Neural crest cell (in vitro differentiated cells): ENCODE measurements around the gene PLEKHA4. TPM values are rescaled to one million over a fixed set of nuclear protein-coding genes. Genes with fewer than 3 reads are reported as not detected.

Experiments
- DNase-seq: peaks from one replicate; pipeline ENCODE4 v3.0.0; 2021; ENCODE audit warnings: low read depth, mixed read lengths, low spot score
- H3K27ac Mint-ChIP-seq: one replicate; pipeline ENCODE4 v1.8.0; 2021; ENCODE audit warnings: mild to moderate bottlenecking, mixed read lengths; ENCODE audit not compliant: unreplicated experiment
- H3K27me3 Mint-ChIP-seq: 2 replicates; pipeline ENCODE4 v1.8.0; 2021; ENCODE audit warnings: low read depth, mild to moderate bottlenecking, mixed read lengths
- H3K36me3 Mint-ChIP-seq: 2 replicates; pipeline ENCODE4 v1.8.0; 2021; ENCODE audit warnings: low read depth, mild to moderate bottlenecking, mixed read lengths
- H3K4me1 Mint-ChIP-seq: 2 replicates; pipeline ENCODE4 v1.8.0; 2021; ENCODE audit warnings: mixed read lengths
- H3K4me3 Mint-ChIP-seq: one replicate; pipeline ENCODE4 v1.8.0; 2021; ENCODE audit warnings: mild to moderate bottlenecking, mixed read lengths
- H3K9me3 Mint-ChIP-seq: 2 replicates; pipeline ENCODE4 v1.8.0; 2021; ENCODE audit warnings: mixed read lengths
- total RNA-seq: library from RNA; stranded (reverse); gene quantifications from 2 replicates; pipeline ENCODE4 v1.2.1, GENCODE V29; 2021
- TF ChIP-seq, protein P1 (sequence below): fragments of 200-600 bp; sonication (generic); conservative IDR thresholded peaks from 2 replicates; pipeline ENCODE4 v1.5.0; 2021; ENCODE audit warnings: antibody characterized with exemption, mild to moderate bottlenecking

The PLEKHA4 gene
- total RNA-seq, 1 donor from 2014 or later = 41.8 TPM

DNA sequence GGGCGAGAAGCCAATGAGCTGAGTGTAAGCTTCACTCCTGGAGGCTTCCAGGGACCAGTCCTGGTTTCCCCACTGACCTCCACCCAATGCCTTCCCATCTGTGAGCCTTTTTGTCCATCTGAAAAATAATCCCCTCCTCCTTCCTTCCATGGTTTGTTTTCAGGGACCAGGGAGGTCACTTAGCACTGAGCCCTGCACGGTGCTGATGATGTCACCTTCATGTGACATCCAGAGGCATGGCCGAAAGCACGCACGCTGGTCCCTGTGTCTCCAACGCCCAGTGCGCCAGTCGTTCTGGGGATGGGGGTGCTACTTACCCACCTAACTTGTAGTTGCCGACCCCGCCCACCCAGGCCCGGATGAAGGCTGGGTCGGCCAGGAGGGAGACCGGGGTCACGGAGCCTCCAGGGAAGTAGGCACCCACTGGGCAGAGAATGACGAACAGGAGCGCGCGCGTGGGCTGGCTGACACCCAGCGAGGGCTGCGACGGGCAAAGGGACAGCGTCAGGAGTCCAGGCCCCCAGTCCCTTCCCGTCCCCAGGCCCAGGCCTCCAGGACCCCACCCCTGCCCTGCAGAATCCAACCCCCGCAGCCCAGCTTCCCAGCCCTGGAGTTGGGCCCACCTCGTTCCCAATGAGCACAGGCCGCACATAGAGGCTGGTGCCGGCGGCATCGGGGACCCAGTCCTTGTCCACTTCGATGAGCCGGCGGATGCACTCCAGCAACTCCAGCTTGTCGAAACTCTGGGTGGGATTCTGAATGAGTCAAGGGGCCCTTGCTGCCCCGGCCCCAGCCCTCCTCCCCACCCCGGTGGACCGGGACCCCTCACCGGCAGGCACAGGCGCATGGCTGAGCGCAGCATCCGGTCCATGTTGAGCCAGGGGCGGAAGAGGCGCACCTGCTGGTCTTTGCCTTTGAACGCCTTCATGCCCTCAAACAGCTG, 68.8 kb downstream of the PLEKHA4 start:
- H3K27me3 Mint-ChIP-seq = no peaks in the 10 kb centered on the region
- no peak for DNase-seq
- no peaks in the 10 kb centered on the region for H3K9me3 Mint-ChIP-seq
- H3K27ac Mint-ChIP-seq = no peak overlapping the region
- peaks cover 23% of the 10 kb centered on the region for H3K4me1 Mint-ChIP-seq
- TF ChIP-seq, protein P1, sequence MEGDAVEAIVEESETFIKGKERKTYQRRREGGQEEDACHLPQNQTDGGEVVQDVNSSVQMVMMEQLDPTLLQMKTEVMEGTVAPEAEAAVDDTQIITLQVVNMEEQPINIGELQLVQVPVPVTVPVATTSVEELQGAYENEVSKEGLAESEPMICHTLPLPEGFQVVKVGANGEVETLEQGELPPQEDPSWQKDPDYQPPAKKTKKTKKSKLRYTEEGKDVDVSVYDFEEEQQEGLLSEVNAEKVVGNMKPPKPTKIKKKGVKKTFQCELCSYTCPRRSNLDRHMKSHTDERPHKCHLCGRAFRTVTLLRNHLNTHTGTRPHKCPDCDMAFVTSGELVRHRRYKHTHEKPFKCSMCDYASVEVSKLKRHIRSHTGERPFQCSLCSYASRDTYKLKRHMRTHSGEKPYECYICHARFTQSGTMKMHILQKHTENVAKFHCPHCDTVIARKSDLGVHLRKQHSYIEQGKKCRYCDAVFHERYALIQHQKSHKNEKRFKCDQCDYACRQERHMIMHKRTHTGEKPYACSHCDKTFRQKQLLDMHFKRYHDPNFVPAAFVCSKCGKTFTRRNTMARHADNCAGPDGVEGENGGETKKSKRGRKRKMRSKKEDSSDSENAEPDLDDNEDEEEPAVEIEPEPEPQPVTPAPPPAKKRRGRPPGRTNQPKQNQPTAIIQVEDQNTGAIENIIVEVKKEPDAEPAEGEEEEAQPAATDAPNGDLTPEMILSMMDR = no peak
- no peaks in the 10 kb centered on the region for H3K36me3 Mint-ChIP-seq
- no peak overlapping the region for H3K4me3 Mint-ChIP-seq

DNA sequence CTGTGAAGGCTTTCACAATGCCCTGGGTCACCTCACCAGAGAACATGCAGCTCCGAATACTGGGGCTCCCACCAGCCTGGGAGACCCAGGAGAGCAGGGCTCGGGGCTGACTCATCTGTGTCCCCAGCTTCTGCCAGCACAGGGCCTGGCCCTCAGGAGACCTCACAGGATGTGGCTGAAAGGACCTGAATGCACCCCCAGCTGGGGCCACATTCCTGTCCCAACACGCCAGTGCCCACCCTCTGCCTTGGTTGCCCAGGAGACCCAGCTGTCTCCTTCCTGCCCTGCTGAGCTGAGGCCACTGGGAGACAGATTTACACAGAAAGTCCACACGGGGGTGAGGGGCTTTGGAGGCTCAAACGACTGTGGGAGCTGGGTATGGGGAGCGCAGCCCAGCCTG, 69.5 kb downstream of the PLEKHA4 start:
- peak overlapping the region; percentile 43 for H3K27ac Mint-ChIP-seq
- H3K27me3 Mint-ChIP-seq = no peaks in the 10 kb centered on the region
- no peaks in the 10 kb centered on the region for H3K36me3 Mint-ChIP-seq
- H3K4me1 Mint-ChIP-seq = peaks cover 24% of the 10 kb centered on the region
- DNase-seq = no peak
- no peak overlapping the region for H3K4me3 Mint-ChIP-seq
- no peaks in the 10 kb centered on the region for H3K9me3 Mint-ChIP-seq
- TF ChIP-seq, protein P1 = no peak

DNA sequence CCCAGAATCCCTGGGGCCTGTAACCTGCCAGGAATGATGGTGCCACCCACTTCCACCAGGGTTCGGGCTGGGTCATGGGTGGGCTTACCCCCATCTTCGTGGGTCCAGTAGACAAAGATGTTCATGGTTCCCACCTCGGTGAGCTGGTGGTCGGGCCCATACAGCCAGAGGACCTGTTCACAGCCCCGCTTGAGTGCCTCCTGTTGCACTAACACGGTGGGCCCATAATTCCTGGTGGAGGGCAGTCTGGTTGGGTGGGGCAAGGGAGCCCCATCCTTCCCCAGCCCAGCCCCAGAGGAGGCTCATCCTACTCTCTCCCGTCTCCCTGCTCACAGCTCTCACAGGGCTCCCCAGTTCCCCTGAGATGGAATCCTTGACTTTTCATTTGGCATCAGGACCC, 71.3 kb downstream of the PLEKHA4 start:
- H3K4me1 Mint-ChIP-seq = peaks cover 24% of the 10 kb centered on the region
- no peaks in the 10 kb centered on the region for H3K9me3 Mint-ChIP-seq
- DNase-seq = no peak
- no peaks in the 10 kb centered on the region for H3K36me3 Mint-ChIP-seq
- peak overlapping the region; percentile 19 for H3K27ac Mint-ChIP-seq
- H3K27me3 Mint-ChIP-seq = no peaks in the 10 kb centered on the region
- TF ChIP-seq, protein P1 = no peak
- no peak overlapping the region for H3K4me3 Mint-ChIP-seq

GRCh38 chr19:48796298-48797083, 71.9 kb downstream of the PLEKHA4 start:
- Mint-ChIP-seq H3K4me1 (peaks cover 24% of the 10 kb centered on the region), H3K4me3 (no peak overlapping the region), H3K27me3 (no peaks in the 10 kb centered on the region), H3K36me3 (no peaks in the 10 kb centered on the region), H3K9me3 (no peaks in the 10 kb centered on the region), H3K27ac (no peak overlapping the region)
- TF ChIP-seq, protein P1 = no peak
- no peak for DNase-seq

- H3K9me3 Mint-ChIP-seq = no peaks in the 10 kb centered on the region
- H3K36me3 Mint-ChIP-seq = no peaks in the 10 kb centered on the region
- H3K27me3 Mint-ChIP-seq = no peaks in the 10 kb centered on the region
- H3K4me1 Mint-ChIP-seq = peaks cover 24% of the 10 kb centered on the region
- peak overlapping the region; percentile 95 for H3K4me3 Mint-ChIP-seq
- peak overlapping the region; percentile 99 for H3K27ac Mint-ChIP-seq
- TF ChIP-seq, protein P1 = no peak
- DNase-seq = no peak
Measured at GRCh38 chr19:48795685-48796070, 72.7 kb downstream of the PLEKHA4 start.
